HEK293 (cell line): ENCODE data around the gene AURKAIP1.

Experiments used
- CTCF ChIA-PET: fragments of 350-600 bp; formaldehyde crosslinking; extraction: SDS; loops from one replicate; lab custom pipeline; 2021; ENCODE audit warnings: antibody characterized with exemption; lab: Yijun Ruan, JAX
- POLR2A ChIA-PET: fragments of 300-600 bp; formaldehyde crosslinking; extraction: SDS; loops from one replicate; lab custom pipeline; 2020; ENCODE audit warnings: antibody characterized with exemption, inconsistent platforms; lab: Yijun Ruan, JAX
- H3K27ac ChIP-seq: fragments of 200-500 bp; sonication (Bioruptor generic); 2 replicates; pipeline ENCODE4 v1.5.1; 2014; ENCODE audit warnings: low read depth, low read length, control low read depth, inconsistent platforms; ENCODE audit errors: extremely low read depth
- H3K36me3 ChIP-seq, 2 experiments: fragments of 200-500 bp in 1 of 2; sonication (Bioruptor generic) in 1 of 2; 1 replicate in 1 of 2; 2 replicates in 1 of 2; pipeline ENCODE4 v1.5.1; 2014 to 2017; ENCODE audit warnings: inconsistent platforms in 2 of 2, low read length in 2 of 2; ENCODE audit not compliant: control insufficient read depth in 2 of 2, insufficient read depth in 1 of 2
- H3K4me1 ChIP-seq: fragments of 200-500 bp; sonication (Bioruptor generic); 2 replicates; pipeline ENCODE4 v1.5.1; 2014; ENCODE audit warnings: mild to moderate bottlenecking, low read length, inconsistent platforms; ENCODE audit not compliant: control insufficient read depth, insufficient read depth
- H3K4me3 ChIP-seq: 2 replicates; pipeline ENCODE4 v1.5.1; 2011; ENCODE audit warnings: low read depth, mild to moderate bottlenecking, control low read depth, low read length, moderate library complexity
- H3K9me3 ChIP-seq: fragments of 200-500 bp; sonication (Bioruptor generic); 2 replicates; pipeline ENCODE4 v1.5.1; 2014; ENCODE audit warnings: low read depth, low read length, inconsistent platforms; ENCODE audit not compliant: control insufficient read depth, insufficient read depth
- HOXC10 ChIP-seq: sonication (generic); formaldehyde crosslinking; IDR thresholded peaks from 2 replicates; pipeline ENCODE4 v1.8.1; 2023; ENCODE audit warnings: mild to moderate bottlenecking, missing genetic modification reagents
- KLF9 ChIP-seq: fragments of 450-650 bp; formaldehyde crosslinking; IDR thresholded peaks from 2 replicates; pipeline ENCODE4 v1.5.1; 2016; ENCODE audit warnings: missing biosample characterization, missing genetic modification characterization, low read depth
- PATZ1 ChIP-seq: fragments of 450-650 bp; formaldehyde crosslinking; IDR thresholded peaks from 2 replicates; pipeline ENCODE4 v1.5.1; 2016; ENCODE audit warnings: missing biosample characterization, missing genetic modification characterization
- SP7 ChIP-seq: fragments of 450-650 bp; formaldehyde crosslinking; IDR thresholded peaks from 2 replicates; pipeline ENCODE4 v1.5.1; 2016; ENCODE audit warnings: missing biosample characterization, missing genetic modification characterization
- TSHZ1 ChIP-seq: fragments of 450-650 bp; formaldehyde crosslinking; IDR thresholded peaks from 2 replicates; pipeline ENCODE4 v1.5.1; 2016; ENCODE audit warnings: missing biosample characterization, missing genetic modification characterization, borderline replicate concordance
- ZBTB17 ChIP-seq: fragments of 450-650 bp; formaldehyde crosslinking; IDR thresholded peaks from 2 replicates; pipeline ENCODE4 v1.5.1; 2016; ENCODE audit warnings: missing biosample characterization, missing genetic modification characterization
- ZBTB7A ChIP-seq: fragments of 450-650 bp; formaldehyde crosslinking; IDR thresholded peaks from 2 replicates; pipeline ENCODE4 v1.5.1; 2016; ENCODE audit warnings: low read depth, missing biosample characterization, missing genetic modification characterization
- ZFP41 ChIP-seq: fragments of 450-650 bp; formaldehyde crosslinking; IDR thresholded peaks from 2 replicates; pipeline ENCODE4 v1.5.1; 2016; ENCODE audit warnings: missing biosample characterization, missing genetic modification characterization, borderline replicate concordance
- ZNF114 ChIP-seq: fragments of 450-650 bp; formaldehyde crosslinking; IDR thresholded peaks from 2 replicates; pipeline ENCODE4 v1.5.0; 2017; ENCODE audit warnings: missing biosample characterization, missing genetic modification characterization
- ZNF157 ChIP-seq: fragments of 450-650 bp; formaldehyde crosslinking; IDR thresholded peaks from 2 replicates; pipeline ENCODE4 v1.5.1; 2016; ENCODE audit warnings: missing biosample characterization, missing genetic modification characterization
- ZNF169 ChIP-seq: fragments of 450-650 bp; formaldehyde crosslinking; IDR thresholded peaks from 2 replicates; pipeline ENCODE4 v1.5.1; 2016; ENCODE audit warnings: missing biosample characterization, missing genetic modification characterization
- ZNF239 ChIP-seq: fragments of 450-650 bp; formaldehyde crosslinking; IDR thresholded peaks from 2 replicates; pipeline ENCODE4 v1.5.1; 2016; ENCODE audit warnings: missing biosample characterization, missing genetic modification characterization
- ZNF24 ChIP-seq: fragments of 450-650 bp; formaldehyde crosslinking; IDR thresholded peaks from 2 replicates; pipeline ENCODE4 v1.5.1; 2016; ENCODE audit warnings: missing biosample characterization, missing genetic modification characterization
- ZNF266 ChIP-seq: fragments of 450-650 bp; formaldehyde crosslinking; IDR thresholded peaks from 2 replicates; pipeline ENCODE4 v1.5.1; 2016; ENCODE audit warnings: missing biosample characterization, missing genetic modification characterization, low read depth
- ZNF350 ChIP-seq: fragments of 450-650 bp; formaldehyde crosslinking; IDR thresholded peaks from 2 replicates; pipeline ENCODE4 v1.5.0; 2017; ENCODE audit warnings: missing biosample characterization, mild to moderate bottlenecking, missing genetic modification characterization
- ZNF366 ChIP-seq: fragments of 450-650 bp; formaldehyde crosslinking; conservative IDR thresholded peaks from 2 replicates; pipeline ENCODE4 v1.5.1; 2016; ENCODE audit warnings: missing biosample characterization, missing genetic modification characterization
- ZNF426 ChIP-seq: fragments of 450-650 bp; formaldehyde crosslinking; IDR thresholded peaks from 2 replicates; pipeline ENCODE4 v1.5.1; 2017; ENCODE audit warnings: missing biosample characterization, missing genetic modification characterization, mild to moderate bottlenecking, inconsistent platforms, moderate library complexity
- ZNF513 ChIP-seq: fragments of 450-650 bp; IDR thresholded peaks from 2 replicates; pipeline ENCODE4 v1.5.1; 2018; ENCODE audit warnings: missing biosample characterization, missing genetic modification characterization
- ZNF544 ChIP-seq: fragments of 450-650 bp; formaldehyde crosslinking; IDR thresholded peaks from 2 replicates; pipeline ENCODE4 v1.5.0; 2017; ENCODE audit warnings: missing biosample characterization, missing genetic modification characterization
- ZNF571 ChIP-seq: fragments of 450-650 bp; formaldehyde crosslinking; IDR thresholded peaks from 2 replicates; pipeline ENCODE4 v1.5.0; 2017; ENCODE audit warnings: missing biosample characterization, missing genetic modification characterization
- ZNF580 ChIP-seq: fragments of 450-650 bp; formaldehyde crosslinking; IDR thresholded peaks from 2 replicates; pipeline ENCODE4 v1.5.1; 2016; ENCODE audit warnings: missing biosample characterization, missing genetic modification characterization
- ZNF639 ChIP-seq: fragments of 450-650 bp; formaldehyde crosslinking; IDR thresholded peaks from 2 replicates; pipeline ENCODE4 v1.5.1; 2016; ENCODE audit warnings: missing biosample characterization, missing genetic modification characterization
- ZNF704 ChIP-seq: fragments of 450-650 bp; formaldehyde crosslinking; IDR thresholded peaks from 2 replicates; pipeline ENCODE4 v1.5.1; 2016; ENCODE audit warnings: missing biosample characterization, missing genetic modification characterization
- ZNF747 ChIP-seq: fragments of 450-650 bp; formaldehyde crosslinking; IDR thresholded peaks from 2 replicates; pipeline ENCODE4 v1.5.1; 2016; ENCODE audit warnings: missing biosample characterization, missing genetic modification characterization

AURKAIP1 gene

GRCh38 chr1:1394116-1394515 is 19.1 kb upstream of the AURKAIP1 start:
- Histone ChIP-seq H3K4me3 (no peak overlapping the region), H3K27ac (no peak overlapping the region)
- ChIA-PET POLR2A (interaction anchor here (0.6 kb wide), 1 partner anchor 16 kb away, joined by 5 read pairs; no protein-coding TSS in a partner anchor), CTCF (interaction anchor here (0.6 to 1.8 kb wide), 2 partner anchors 19 to 46 kb away, joined by 3 to 5 read pairs; partner anchors contain the start of gene AURKAIP1)
- TF ChIP-seq ZNF544 (tag by site-specific recombination) (no peak), ZNF114 (tag by site-specific recombination) (no peak), ZNF239 (tag by site-specific recombination) (no peak), HOXC10 (no peak), ZNF157 (tag by site-specific recombination) (no peak), ZBTB17 (tag by site-specific recombination) (no peak), ZNF350 (tag by site-specific recombination) (no peak), ZNF571 (tag by site-specific recombination) (no peak), ZNF580 (no peak), ZNF704 (tag by site-specific recombination) (no peak), ZFP41 (tag by site-specific recombination) (no peak), ZNF169 (tag by site-specific recombination) (no peak), ZNF366 (no peak), ZNF747 (tag by site-specific recombination) (no peak), KLF9 (tag by site-specific recombination) (no peak), ZNF266 (tag by site-specific recombination) (no peak), ZNF639 (tag by site-specific recombination) (no peak)
- TF ChIP-seq, all 188 proteins: peak for 0
- H3K4me1 ChIP-seq, result no peaks in the 10 kb centered on the region
- no peaks in the 10 kb centered on the region for H3K9me3 ChIP-seq
- peaks cover 61 to 93% of the 10 kb centered on the region in 2 experiments for H3K36me3 ChIP-seq

GRCh38 chr1:1393428-1393827 is 18.4 kb upstream of the AURKAIP1 start:
- no peak overlapping the region for H3K27ac ChIP-seq
- TF ChIP-seq ZNF704 (tag by site-specific recombination), result no peak
- TF ChIP-seq PATZ1 (tag by site-specific recombination), result no peak
- TF ChIP-seq TSHZ1, result no peak
- TF ChIP-seq ZNF513, result no peak
- TF ChIP-seq ZFP41 (tag by site-specific recombination), result no peak
- TF ChIP-seq ZBTB7A (tag by site-specific recombination), result no peak
- TF ChIP-seq ZNF426 (tag by site-specific recombination), result no peak
- TF ChIP-seq ZNF24 (tag by site-specific recombination), result no peak
- no peak for TF ChIP-seq SP7 (tag by site-specific recombination)
- TF ChIP-seq, all 188 proteins: peak for 0
- Histone ChIP-seq H3K36me3 (peaks cover 68 to 99% of the 10 kb centered on the region in 2 experiments), H3K9me3 (no peaks in the 10 kb centered on the region), H3K4me3 (no peak overlapping the region), H3K4me1 (no peaks in the 10 kb centered on the region)
- ChIA-PET POLR2A (interaction anchor here (0.8 kb wide), 1 partner anchor 18 kb away, joined by 3 read pairs; the partner anchor contains the start of gene AURKAIP1), CTCF (interaction anchor here (1.8 kb wide), 1 partner anchor 18 kb away, joined by 5 read pairs; the partner anchor contains the start of gene AURKAIP1)
